Fibroblast of gingiva (primary cell): ENCODE results near the gene ERMN.
"Not testable (repeated sequence)": the region's sequence is repeated elsewhere in the genome, so short reads cannot be mapped to it uniquely, and the experiment has no call there.

Experiments
- DNase-seq: peaks from one replicate; pipeline ENCODE4 v3.0.0-alpha.2; 2011; ENCODE audit warnings: low read depth

The ERMN gene

DNA sequence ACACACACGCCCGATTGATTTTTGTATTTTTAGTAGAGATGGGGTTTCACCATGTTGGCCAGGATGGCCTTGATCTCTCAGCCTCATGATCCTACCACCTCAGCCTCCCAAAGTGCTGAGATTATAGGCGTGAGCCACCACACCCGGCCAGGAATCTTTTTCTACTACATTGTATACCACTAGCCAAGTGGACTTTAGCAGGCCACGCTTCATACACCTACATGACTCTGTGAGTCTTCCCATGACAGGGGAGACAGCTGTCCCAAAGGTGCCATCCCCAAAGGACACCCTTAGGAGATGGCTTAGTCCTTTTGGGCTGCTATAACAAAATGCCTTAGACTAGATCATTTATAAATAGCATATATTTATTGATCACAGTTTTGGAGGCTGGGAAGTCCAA lies 32.8 kb downstream of the ERMN start:
- no peak for DNase-seq

DNA sequence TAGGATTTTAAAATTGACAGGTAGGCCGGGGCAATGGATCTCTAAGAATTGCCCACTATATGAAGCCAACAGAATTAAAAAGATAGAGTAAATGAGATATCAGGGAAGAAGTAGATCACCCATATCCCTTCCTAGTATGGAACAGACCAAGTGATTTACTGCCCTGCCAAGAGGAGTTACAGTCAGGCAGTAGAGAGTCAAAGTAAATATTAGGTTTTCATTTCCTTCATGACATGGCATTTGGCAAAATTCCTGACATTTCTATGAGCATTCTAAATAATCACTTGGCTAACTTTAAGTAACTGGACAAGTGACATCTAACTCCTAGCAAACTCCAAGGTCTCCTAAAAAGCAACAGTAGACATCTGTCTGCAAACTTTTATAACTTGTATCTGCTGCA lies 34.6 kb downstream of the ERMN start:
- no peak for DNase-seq

DNA sequence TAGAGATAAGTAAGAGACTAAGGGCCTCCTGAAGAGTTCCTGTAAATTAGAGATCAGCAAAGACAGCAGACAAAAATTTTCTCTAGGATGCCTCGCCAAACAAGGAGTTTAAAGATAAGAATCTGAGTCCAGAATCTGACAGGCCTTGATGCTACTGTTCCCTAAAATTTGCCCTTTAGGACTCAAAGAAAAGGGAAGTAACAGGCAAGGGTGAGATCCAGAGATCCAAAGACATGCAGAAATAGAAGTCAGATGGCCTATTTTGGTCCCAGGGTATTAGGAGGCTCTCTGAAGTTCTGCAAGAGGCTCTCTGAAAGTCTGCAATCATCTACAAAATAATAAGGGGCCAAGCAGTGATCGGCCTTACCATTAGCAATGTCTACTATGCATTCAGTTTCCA lies 35.1 kb downstream of the ERMN start:
- DNase-seq = no peak

DNA sequence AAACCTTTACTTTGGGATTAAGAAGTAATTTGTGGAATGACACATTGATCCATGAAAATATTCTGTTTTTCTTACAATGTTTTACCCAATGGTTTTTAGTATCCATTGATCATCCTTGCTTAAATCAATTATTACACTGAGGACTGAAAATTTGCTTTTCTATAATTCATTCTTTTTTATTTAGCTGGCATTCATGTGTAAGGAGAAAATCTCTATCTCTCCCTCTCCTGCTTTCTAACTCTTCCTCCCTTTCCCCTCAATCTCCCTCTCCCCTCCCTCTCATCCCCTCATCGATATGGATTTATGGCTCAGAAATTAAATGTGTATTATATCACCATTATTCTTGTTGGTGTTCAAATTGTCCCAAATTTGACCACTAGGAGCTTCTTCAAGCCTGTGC lies 38.5 kb downstream of the ERMN start:
- no peak for DNase-seq

DNA sequence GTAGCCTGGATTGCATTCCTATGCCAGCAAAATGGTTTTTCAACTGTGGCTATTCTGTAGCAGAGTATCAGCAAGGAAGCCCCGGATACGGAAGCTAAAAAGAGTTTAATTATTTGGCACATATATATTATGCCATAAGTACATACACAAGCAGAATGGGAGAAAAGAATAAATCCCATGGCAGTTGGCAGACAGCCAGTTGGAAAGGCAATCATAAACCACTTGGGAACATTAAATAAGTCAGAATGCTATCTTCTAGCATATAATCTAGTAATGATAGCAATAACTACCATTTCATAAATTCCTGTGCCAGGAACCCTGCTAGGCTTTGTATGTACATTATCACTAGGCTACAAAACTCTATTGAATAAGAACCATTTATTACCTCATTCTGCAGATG lies 42.2 kb downstream of the ERMN start:
- DNase-seq = no peak

DNA sequence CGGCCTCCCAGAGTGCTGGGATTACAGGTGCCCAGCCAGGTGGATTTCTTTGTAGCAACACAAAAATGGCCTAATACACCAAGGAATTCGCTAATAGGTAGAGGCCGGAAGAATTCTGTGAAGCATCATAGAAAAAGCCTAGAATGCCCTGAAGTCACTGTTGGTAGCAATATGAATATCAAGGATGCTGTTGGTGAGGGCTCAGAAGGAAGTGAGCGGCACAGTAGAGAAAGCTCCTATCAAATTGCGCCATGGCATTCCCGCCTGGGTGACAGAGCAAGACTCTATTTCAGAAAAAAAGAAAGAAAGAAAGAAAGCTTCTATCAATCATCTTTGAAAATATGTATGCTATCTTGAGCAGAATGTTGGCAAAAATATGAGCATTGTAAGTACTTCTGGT lies 44.3 kb downstream of the ERMN start:
- no peak for DNase-seq

DNA sequence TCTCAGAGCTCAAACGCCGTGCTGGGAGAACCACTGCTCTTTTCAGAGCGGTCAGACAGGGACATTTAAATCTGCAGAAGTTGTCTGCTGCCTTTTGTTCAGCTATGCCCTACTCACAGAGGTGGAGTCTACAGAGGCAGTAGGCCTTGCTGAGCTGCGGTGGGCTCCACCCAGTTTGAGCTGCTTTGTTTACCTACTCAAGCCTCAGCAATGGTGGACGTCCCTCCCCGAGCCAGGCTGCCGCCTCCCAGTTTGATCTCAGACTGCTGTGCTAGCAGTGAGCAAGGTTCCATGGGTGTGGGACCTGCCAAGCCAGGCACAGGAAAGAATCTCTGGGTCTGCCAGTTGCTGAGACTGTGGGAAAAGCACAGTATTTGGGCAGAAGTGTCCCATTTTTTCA lies 46.3 kb downstream of the ERMN start:
- DNase-seq = not testable (repeated sequence)

DNA sequence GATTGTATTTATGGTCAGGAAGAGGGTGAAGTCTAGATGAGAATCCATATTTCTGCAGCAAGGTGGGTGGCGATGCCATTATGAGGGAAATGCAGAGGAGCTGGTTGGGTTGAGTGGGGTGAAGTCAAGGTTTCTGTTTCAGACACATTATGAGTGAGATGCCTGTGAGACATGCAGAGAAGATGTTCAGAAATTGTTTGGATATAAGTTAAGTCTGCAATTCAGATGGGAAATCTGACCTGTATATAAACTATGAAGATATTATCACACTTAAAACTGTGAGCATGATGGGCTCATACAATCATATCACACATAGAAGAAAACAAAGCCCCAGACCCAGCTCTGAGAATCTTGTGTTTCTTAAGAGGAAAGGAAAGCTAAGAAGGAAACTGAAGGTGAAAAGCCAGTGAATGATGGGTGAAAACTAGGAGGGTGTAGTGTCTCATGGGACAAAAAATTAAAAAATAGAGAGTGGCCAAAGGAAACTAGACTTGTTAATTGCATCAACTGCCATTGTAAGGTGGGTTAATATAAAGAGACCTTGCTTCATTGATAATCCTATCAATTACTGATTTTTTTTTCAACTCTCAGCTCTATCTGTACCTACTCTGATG lies 53.9 kb downstream of the ERMN start:
- no peak for DNase-seq

DNA sequence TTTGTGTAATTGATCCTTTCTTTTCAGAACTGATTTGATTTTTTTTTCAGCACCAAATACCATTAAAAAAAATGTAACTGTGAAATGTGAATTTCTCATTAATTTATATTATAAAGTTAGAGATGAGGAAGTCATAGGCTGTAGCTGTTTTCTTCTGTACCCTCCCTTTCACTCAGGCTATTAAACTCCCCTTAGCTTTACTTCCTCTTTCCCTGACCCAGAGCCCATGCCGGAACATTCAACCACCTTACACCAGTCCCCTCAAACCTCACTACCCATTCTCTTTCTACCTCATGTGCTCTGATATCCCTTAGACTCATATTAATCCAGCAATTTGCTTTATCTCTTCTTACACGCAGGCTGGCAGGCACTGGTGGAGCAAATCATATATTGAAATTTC lies 55.7 kb downstream of the ERMN start:
- no peak for DNase-seq

DNA sequence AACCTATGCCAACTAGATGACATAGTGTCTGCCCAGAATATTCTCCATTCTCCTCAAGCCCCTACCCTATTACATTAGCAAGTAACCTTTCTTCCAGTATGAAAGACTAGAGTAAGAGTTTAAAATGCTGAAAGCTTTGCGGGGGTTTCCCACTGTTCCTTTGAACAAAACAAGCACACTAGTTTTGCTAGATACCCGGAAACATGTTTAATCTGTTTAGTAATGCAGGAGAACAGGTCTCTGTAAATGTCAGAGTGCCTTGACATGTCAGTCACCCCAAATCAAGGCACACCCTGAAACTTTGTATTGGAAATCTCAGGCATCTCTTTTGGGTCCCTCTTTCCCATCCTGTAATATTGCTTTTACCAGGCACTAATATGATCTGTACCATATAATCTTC lies 56.6 kb downstream of the ERMN start:
- DNase-seq = no peak
